ENCODE measurements around the gene IGSF23.

- TF ChIP-seq EZH2phosphoT487 (IDR thresholded peaks at IDR 0.05; ENCODE audit: insufficient read depth, low read depth) = no peak
- TF ChIP-seq EZH2 (IDR thresholded peaks at IDR 0.05; ENCODE audit: insufficient read depth, poor library complexity, severe bottlenecking) = no peak
Observed at GRCh38 chr19:44571830-44572580, 41.4 kb upstream of the IGSF23 start.

Measured in GM23248 (cell line).